Measurements from ENCODE around the gene CEP20.
"Not testable (repeated sequence)": the region's sequence is repeated elsewhere in the genome, so short reads cannot be mapped to it uniquely, and the experiment has no call there.

The CEP20 gene, protein sequence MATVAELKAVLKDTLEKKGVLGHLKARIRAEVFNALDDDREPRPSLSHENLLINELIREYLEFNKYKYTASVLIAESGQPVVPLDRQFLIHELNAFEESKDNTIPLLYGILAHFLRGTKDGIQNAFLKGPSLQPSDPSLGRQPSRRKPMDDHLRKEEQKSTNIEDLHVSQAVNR

DNA sequence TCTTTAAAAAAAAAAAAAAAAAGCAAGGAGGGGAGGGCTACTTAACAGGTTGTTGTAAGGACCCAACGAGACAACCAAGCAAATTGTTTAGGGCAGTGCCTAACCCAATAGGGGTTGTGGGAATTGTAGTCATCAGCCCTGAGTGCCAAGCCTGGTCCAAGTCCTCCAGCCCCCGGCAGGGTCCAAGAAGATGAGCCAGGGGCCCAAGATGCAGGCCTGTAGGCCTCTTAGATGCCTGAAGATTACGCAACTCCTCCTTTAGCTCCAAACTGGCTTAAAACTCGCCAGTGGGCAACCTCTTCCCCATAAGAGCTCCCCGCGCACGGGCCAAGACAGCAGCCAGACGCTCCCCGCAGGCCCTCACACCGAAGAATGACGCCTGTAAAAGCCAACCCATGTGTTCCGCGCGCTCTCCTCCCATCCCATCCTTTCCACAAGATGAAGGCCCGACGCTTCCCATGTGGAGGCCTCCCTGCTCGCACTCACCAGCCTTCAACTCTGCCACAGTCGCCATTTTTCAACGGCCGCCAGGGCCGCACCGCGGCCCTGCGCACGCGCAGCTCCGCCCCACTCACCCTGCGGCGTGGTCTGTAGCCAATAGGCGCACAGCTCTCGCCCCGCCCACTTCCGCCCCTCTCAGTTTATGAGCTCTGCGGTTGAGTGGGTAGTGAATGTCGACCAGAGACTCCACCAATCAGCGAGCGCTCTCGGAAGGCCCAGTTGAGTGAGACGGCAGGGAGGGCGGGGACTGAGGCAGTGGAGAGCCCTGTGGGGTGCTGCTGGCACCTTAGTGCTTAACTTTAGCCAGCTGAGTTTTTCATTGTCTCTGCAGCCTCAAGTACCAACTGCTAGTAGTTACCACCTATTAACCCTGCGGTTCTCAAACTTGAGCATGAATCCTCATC lies at the start of gene CEP20:
Gene CEP20, minus strand, starts transcription at position 532 of the 905 bp plus-strand sequence. Its CDS starts 18 bp downstream, at position 514.
- DNase-seq (ENCODE audit: low read depth), result peak; percentile 97

DNA sequence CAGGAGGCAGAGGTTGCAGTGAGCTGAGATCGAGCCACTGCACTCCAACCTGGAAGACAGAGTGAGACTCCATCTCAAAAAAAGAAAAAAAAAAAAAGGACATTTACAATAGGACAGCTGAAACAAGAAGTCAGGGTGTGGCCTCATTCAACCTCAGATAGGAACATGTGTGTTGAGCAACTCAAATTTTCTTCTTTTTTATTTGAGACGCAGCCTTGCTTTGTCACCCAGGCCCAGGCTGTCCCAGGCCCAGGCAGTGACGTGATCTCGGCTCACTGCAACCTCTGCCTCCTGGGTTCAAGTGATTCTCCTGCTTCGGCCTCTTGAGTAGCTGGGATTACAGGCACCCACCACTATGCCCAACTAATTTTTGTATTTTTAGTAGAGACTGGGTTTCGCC lies 48.4 kb upstream of the CEP20 start:
- not testable (repeated sequence) for DNase-seq (ENCODE audit: low read depth)

DNA sequence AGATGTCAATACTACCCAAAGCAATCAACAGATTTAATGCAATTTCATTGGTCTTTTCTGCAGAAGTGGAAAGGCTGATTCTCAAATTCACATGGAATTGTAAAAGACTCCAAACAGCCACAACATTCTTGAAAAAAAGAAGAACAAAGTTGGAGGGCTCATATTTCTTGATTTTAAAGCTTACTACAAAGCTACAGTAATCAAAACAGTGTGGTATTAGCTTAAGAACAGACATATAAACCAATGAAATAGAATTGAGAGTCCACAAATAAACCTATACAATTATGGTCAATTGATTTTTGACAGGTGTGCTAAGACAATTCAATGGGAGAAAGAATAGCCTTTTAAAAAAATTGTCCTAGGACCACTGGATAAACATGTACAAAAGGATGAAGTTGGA lies 46.6 kb upstream of the CEP20 start:
- no peak for DNase-seq (ENCODE audit: low read depth)

DNA sequence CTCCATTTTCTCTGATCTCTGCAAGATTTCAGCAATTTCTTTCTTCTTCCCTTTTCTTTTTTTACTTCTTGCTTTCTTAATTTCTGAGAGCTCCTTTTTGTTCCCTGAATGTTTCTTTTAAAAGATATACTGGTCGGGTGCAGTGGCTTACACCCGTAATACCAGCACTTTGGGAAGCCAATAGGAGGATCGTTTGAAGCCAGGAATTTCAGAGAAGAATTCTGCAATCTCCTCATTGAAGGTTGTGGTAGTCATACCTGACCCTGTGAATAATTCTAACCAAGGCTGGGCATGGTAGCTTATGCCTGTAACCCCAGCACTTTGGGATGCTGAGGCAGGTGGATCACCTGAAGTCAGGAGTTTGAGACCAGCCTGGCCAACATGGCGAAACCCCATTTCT lies 45.4 kb upstream of the CEP20 start:
- no peak for DNase-seq (ENCODE audit: low read depth)

- DNase-seq (ENCODE audit: low read depth), result peak; percentile 47
Measured at GRCh38 chr16:15932939-15933338, 44.5 kb upstream of the CEP20 start.

DNA sequence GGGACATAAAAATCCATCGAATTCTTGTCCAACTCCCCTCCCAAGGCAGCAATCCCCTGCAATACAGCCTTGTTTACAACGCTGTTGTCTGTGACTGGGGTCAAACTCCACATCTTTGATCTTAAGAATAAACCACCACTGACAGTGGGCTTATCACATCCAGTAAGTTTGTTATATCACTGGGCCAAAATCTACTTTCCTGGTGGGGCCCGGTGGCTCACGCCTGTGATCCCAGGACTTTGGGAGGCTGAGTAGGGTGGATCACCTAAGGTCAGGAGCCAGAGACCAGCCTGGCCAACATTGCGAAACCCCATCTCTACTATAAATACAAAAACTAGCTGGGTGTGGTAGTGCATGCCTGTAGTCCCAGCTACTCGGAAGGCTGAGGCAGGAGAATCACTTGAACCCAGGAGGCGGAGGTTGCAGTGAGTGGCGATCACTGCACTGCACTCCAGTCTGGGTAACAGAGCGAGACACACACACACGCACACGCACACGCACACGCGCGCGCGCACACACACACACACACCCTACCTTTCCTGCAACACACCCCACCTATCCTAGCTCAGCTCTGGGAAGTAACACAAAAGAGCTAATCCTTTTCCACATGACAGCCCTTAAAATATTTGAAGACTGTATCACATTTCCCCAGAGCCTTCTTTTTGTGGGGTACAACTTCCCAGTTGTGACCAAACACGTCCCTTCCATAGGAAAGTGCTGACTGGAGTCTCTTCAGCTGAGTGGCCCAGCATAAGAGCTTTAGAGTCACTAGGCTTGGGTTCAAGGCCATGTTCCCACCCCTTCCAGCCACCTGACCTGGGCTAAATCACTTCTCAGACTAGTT lies 40.1 kb upstream of the CEP20 start:
- no peak for DNase-seq (ENCODE audit: low read depth)

DNA sequence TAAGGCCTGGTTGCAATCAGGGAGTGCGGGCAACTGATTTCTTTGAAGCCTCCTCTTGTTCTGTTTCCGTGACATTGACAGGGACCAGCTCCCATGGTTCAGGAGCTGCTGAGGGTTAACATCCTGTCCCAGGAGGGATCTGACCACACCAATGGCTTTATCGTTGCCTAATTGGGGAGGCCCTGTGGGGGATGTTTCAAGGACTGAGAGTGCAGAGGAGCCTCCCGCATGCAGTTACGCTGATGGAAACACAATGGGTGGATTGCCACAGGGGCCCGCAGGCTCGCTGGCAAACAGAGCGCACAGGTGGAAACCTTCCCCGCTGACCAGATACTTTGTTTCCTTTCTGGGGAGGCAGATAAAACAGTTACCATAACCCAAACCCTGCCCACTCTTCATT lies 37.2 kb upstream of the CEP20 start:
- DNase-seq (ENCODE audit: low read depth), result no peak

DNA sequence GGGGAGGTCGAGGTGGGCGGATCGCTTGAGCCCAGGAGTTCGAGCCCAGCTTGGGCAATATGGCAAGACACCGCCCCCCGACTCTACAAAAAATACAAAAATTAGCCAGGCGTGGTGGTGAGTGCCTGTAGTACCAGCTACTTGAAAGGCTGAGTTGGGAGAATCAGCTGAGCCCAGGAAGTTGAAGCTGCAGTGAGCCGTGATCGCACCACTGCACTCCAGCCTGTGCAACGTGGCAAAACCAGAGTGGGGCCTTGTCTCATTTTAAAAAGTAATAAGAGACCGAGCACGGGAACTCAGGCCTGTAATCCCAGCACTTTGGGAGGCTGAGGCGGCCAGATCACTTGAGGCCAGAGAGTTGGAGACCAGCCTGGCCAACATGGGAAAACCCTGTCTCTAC lies 36.6 kb upstream of the CEP20 start:
- no peak for DNase-seq (ENCODE audit: low read depth)

DNA sequence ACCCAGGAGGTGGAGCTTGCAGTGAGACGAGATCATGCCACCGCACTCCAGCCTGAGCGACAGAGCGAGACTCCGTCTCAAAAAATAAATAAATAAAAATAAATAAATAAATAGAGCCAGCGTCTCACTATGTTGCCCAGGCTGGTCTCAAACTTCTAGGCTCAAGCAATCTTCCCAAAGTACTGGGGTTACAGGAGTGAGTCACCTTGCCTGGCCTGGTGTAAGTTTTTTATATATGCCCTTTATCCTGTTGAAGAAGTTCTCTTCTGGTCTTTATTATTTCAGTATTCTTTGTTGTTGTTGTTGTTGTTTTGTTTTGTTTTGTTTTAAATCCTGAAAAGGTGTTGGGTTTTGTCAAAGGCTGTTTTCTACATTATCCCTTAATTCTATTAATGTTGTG lies 30.9 kb upstream of the CEP20 start:
- DNase-seq (ENCODE audit: low read depth), result no peak

DNA sequence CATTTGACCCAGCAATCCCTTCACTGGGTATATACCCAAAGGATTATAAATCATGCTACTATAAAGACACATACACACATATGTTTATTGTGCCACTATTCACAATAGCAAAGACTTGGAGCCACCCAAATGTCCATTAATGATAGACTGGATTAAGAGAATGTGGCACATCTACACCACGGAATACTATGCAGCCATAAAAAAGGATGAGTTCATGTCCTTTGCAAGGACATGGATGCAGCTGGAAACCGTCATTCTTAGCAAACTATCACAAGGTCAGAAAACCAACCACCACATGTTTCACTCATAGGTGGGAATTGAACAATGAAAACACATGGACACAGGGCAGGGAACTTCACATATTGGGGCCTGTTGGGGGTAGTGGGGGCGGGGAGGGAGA lies 29.9 kb upstream of the CEP20 start:
- not testable (repeated sequence) for DNase-seq (ENCODE audit: low read depth)

- no peak for DNase-seq (ENCODE audit: low read depth)
Measured at GRCh38 chr16:15916323-15916722, 27.9 kb upstream of the CEP20 start.

DNA sequence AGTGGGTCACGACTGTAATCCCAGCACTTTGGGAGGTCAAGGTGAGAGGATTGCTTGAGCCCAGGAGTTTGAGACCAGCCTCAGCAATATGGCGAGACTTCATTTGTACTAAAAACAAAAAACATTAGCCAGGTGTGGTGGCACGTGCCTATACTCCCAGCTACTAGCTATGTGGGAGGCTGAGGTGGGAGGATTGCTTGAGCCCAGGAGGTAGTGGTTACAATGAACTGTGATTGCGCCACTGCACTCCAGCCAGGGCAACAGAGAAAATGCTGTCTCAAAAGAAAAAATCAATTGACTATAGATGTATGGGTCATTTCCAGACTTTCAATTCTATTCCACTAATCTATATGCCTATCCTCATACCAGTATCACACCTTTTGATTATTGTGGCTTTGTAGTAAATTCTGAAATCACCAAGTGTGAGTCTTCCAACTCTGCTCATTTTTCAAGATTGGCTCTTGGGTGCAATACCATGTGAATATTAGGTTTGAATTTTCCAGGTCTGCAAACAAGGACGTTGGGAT lies 27.2 kb upstream of the CEP20 start:
- peak; percentile 5 for DNase-seq (ENCODE audit: low read depth)

DNA sequence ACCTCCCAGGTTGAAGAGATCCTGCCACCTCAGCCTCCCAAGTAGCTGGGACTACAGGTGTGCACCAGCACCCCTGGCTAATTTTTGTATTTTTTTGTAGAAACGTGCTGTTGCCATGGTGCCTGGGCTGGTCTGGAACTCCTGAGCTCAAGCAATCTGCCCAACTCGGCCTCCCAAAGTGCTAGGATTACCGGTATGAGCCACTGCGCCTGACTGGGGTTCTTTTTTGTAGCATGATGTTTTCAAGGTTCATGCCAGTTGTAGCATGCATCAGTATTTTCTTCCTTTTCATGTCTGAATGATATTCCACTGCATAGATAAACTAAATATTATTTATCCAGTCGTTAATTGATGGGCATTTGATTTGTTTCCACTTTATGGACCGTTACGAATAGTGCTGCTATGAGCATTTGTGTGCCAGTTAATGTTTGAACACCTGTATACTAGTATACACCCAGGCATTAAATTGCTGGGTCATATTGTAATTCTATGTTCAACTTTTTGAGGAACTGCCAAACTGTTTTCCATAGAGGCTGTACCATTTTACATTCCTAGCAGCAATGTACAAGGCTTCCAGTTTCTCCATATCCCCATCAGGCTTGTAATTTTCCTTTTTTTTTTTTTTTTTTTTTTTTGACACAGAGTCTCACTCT lies 24.8 kb upstream of the CEP20 start:
- DNase-seq (ENCODE audit: low read depth), result no peak

DNA sequence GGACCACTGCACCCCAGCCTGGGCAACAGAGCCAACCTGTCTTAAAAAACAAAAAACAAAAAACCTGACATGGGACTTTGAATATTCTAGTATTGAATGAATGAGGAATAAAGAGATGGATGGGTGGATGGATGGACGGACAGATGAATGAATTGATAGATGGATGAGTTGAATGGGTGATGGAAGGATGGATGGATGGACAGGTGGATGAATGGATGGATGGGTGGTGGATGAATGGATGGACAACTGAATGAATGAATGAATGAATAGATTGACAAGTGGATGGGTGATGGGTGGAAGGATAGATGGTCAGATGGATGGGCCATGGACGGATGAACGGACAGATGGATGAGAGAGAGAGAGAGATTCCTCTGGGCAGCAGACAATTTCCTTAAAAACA lies 22.8 kb upstream of the CEP20 start:
- no peak for DNase-seq (ENCODE audit: low read depth)

DNA sequence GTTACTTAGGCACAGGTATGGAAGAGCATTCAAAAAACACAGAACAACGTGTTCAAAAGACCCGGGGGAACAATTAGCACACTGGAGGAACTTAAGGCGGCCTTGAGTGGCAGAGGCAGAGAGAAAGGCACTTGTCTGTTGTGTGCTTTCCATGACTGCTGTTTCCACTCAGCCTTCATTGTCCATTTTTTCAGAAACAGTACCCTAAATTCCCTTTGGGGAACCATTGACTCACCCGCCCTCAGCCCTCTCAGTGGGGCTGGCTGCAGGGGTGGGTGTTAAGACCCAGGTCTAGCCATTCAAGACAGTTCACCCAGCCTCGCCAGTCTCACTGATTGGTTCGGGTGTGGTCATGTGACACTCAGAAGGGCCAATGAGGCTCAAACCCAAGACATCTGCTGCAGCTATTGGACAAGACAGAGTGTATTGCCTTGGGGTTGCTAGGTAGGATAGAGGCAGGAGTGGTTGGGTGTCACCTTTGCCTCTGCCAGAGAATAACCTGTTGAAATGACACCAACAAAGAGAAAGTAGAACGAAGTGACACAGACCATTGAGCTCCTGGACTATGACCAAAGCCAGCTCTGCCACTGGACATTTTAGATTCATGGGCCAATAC lies 19.6 kb upstream of the CEP20 start:
- DNase-seq (ENCODE audit: low read depth), result peak; percentile 60

DNA sequence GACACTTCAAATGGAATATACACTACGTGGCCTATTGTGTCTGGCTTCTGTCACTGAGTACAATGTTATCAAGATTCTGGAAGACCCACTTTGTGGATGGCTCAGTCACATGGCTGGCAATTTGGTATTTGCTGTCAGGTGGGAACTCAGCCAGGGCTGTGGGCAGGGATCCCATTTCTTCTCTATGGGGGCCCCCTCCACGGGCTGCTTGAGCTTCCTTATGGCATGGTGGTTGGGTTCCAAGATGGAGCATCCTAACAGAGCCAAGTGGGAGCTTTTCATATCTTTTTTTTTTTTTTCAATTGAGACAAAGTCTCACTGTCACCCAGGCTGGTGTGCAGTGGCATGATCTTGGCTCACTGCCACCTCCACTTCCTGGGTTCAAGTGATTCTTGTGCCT lies 18.0 kb upstream of the CEP20 start:
- no peak for DNase-seq (ENCODE audit: low read depth)

- DNase-seq (ENCODE audit: low read depth), result no peak
Measured at GRCh38 chr16:15903960-15904359, 15.6 kb upstream of the CEP20 start.

DNA sequence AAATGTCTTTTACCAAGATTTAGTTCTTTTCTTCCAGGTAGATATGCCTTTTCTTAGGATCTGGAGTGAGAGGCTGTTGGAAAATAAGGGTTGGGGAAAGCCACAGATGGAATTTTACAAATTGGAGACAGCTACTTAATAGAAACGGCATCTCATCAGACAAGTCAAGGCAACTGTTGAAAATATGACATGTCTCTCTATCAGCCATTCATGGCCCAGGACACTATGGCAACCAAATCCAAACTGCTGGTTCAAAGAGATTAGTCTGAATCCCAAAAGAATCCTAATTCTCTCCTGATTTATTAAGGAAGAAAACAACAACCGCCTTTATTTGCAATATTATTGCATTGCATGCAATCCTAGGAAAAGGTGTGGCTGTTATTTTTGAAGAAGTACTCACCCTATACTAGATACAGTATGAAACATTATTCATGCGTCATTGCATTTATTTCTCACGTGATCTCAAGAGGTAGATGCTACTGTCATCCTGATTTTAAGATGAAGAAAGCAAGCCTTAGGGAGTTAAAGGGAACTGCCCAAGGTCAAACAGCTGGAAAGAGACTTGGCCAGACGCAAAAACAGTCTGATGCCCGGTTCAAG lies 12.6 kb upstream of the CEP20 start:
- no peak for DNase-seq (ENCODE audit: low read depth)

DNA sequence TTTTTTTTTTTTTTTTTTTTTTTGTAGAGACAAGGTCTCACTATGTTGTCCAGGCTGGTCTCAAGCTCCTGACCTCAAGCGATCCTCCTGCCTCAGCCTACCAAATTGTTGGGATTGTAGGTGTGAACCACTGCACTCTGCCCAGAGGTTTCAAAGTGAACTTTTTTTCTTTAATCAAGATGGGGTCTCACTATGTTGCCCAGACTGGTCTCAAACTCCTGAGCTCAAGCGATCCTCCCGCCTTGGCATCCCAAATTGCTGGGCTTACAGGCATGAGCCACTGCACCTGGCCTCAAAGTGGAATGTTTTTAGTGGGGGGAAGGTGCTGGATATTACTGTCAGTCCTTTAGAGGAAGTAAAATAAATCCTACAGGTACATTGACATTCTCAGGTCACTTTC lies 12.0 kb upstream of the CEP20 start:
- no peak for DNase-seq (ENCODE audit: low read depth)

DNA sequence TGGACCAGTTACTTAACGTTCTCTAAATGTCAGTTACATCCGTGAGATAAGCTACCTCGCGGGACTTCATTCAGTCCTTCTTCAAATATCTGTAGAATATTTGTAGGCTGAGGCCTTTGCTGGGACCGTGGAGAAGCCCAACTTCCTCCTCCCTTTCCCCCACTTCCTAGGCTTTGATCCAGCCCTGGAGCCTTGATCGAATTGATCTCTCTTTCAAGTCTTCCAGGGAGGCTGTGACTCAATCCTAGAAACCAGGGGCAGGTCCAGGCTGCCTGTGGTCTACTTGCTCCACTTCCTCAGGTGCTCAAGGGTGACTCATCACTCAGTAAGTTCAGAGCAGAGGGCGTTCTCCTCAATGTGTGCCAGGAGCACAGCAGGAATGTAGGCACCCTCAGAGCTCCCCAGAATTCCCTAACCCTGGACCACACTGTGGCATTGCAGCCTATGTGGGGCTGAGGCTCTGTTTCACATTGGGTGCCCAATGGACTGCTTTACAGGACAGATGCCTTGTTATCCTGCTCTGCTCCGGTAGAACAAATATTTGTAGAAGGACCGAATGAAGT lies 11.2 kb upstream of the CEP20 start:
- DNase-seq (ENCODE audit: low read depth), result peak; percentile 77

- no peak for DNase-seq (ENCODE audit: low read depth)
Measured at GRCh38 chr16:15898654-15899053, 10.3 kb upstream of the CEP20 start.
